Measurements from ENCODE around the gene PRIMPOL.
"Not testable (repeated sequence)": the region's sequence is repeated elsewhere in the genome, so short reads cannot be mapped to it uniquely, and the experiment has no call there.

Gene PRIMPOL, protein sequence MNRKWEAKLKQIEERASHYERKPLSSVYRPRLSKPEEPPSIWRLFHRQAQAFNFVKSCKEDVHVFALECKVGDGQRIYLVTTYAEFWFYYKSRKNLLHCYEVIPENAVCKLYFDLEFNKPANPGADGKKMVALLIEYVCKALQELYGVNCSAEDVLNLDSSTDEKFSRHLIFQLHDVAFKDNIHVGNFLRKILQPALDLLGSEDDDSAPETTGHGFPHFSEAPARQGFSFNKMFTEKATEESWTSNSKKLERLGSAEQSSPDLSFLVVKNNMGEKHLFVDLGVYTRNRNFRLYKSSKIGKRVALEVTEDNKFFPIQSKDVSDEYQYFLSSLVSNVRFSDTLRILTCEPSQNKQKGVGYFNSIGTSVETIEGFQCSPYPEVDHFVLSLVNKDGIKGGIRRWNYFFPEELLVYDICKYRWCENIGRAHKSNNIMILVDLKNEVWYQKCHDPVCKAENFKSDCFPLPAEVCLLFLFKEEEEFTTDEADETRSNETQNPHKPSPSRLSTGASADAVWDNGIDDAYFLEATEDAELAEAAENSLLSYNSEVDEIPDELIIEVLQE

DNA sequence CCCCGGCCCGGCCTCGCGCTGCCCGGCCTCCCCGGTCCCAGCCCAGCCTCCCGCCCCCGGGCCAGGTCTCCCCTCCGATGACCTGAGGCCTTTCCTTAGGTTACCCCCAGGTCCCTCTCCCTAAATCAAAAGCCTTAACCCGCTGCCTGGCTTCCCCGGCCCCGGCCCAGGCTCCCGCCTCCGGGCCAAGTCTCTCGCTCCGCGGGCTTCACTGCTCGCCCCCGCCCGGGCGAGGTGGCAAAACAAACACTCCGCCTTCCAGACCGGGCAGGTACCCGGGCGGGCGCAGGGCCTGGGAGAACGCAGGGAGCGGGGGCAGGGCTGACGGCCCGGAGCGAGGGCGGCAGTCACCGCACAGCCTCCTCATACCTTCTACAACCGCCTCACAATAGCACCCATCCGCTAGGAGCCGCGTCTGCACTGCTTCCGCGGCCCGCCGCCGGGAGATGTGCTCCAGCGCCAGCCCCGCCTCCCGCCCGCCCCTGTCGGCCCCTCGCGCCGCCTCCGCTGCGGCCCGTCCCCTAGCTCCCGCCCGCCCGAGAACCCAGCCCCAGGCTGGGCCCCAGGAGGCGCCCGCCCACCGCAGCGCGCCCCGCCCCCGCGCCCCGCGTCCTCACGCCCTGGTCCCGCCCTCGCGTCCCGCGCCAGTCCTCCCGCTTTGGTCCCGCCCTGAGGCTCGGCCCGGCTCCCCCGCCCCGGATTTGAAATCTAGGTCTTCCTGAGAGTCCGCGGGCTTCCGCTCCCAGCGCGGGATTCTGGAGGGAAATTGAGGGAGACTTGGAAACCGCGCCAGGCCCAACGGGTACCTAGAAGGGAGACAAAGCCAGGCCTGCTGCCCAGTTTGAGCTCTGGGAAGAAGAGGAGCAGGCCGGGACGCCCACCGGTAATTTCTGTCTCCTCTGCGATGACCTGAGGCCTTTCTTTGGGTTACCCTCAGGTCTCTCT is at the start of gene PRIMPOL, which contains the start of gene CASP3:
TSS of gene PRIMPOL (plus strand) at position 713 of the 945 bp plus-strand sequence. CDS start 7,403 bp downstream, outside the sequence.
TSS of gene CASP3 (minus strand) at position 422 of the 945 bp plus-strand sequence. CDS start 10,994 bp downstream, outside the sequence.
- DNase-seq = peak; percentile 89

DNA sequence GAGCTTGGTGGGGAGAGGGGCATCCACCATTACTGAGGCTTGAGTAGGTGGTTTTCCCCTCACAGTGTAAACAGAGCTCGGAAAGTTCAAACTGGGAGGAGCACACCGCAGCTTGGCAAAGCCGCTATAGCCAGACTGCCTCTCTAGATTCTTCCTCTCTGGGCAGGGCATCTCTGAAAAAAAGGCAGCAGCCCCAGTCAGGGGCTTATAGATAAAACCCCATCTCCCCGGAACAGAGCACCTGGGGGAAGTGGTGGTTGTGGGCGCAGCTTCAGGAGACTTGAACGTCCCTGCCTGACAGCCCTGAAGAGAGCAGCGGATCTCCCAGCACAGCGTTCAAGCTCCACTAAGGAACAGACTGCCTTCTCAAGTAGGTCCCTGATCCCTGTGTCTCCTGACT is 48.6 kb upstream of the PRIMPOL start:
- DNase-seq = not testable (repeated sequence)

DNA sequence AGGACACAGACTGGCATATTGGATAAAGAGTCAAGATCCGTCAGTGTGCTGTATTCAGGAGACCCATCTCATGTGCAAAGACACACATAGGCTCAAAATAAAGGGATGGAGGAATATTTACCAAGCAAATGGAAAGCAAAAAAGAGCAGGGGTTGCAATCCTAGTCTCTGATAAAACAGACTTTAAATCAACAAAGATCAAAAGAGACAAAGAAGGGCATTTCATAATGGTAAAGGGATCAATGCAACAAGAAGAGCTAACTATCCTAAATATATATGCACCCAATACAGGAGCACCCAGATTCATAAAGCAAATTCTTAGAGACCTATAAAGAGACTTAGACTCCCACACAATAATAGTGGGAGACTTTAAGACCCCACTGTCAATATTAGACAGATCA is 46.7 kb upstream of the PRIMPOL start:
- DNase-seq = not testable (repeated sequence)

DNA sequence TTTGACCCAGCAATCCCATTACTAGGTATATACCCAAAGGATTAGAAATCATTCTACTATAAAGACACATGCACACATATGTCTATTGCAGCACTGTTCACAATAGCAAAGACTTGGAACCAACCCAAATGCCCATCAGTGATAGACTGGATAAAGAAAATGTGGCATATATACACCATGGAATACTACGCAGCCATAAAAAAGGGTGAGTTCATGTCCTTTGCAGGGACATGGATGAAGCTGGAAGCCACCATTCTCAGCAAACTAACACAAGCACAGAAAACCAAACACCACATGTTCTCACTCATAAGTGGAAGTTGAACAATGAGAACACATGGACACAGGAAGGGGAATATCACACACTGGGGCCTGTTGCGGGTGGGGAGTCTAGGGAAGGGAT is 42.1 kb upstream of the PRIMPOL start:
- DNase-seq = not testable (repeated sequence)

DNA sequence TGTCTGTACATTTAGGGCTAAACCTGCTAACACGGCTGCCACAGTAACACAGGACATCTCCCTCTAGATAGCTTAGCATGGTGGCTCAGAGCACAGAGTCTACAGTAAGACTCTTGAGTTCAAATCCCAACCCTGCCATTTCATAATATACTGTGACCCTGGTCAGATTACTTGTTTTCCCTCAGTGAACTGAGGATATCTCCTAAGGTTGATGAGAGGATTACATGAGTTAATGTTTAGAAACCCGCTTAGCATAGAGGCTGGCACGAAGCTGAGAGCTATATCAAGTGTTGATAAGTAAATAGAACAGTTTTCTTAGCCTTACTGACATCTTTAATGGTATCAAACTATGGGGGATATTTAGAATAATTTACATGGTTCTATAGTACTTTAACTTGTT is 37.5 kb upstream of the PRIMPOL start:
- DNase-seq = no peak

DNA sequence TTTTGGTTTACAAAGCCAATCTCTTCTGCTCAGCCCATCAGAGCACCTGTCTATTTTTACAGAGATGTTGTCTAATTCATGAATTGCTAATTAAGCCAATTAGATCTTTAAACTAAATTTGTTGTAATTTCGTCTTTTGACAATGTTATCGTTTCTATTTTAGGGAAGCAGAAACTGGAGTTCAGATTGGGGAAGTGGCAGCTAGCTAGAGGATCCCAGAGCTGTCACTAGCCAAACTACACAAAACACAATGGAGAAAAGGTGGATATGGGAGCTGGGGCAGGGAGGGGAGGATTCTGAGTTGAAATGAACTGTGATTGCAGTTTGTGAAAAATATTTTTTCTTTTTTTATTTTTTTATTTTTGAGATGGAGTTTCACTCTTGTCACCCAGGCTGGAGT is 36.1 kb upstream of the PRIMPOL start:
- DNase-seq = peak; percentile 27

DNA sequence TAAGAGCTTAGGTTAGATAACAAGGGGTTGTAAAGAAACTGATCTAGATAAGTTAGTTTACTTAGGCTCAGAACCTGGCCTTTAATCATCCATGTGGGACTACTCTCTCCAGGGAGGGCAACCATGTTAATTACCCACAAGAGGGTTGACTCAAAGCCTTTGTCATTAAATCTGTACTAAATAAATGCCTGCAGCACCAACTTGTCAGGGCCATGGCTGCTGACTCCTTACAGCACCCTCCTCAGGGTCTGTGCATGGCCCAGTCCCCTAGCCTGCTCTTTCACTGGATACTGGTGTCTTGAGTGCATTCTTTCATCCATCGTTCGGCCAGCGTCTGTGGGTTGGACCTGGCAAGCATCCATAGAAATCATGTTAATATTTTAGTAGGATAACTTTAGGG is 35.0 kb upstream of the PRIMPOL start:
- DNase-seq = no peak

DNA sequence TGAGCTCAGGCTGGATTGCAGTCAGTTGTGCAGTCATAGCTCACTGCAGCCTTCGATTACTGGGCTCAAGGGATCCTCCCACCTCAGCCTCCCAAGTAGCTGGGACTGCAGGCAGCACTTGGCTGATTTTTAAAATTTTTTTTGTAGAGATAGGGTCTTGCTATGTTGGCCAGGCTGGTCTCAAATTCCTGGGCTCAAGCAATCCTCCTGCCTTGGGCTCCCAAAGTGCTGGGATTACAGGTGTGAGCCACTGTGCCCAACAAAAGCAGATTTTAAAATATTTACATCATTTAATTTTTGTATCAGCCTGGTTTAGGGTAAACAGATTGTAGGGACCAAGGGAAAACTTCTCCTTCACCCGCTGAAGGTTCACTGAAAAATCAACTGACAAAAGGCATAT is 33.4 kb upstream of the PRIMPOL start:
- DNase-seq = not testable (repeated sequence)

DNA sequence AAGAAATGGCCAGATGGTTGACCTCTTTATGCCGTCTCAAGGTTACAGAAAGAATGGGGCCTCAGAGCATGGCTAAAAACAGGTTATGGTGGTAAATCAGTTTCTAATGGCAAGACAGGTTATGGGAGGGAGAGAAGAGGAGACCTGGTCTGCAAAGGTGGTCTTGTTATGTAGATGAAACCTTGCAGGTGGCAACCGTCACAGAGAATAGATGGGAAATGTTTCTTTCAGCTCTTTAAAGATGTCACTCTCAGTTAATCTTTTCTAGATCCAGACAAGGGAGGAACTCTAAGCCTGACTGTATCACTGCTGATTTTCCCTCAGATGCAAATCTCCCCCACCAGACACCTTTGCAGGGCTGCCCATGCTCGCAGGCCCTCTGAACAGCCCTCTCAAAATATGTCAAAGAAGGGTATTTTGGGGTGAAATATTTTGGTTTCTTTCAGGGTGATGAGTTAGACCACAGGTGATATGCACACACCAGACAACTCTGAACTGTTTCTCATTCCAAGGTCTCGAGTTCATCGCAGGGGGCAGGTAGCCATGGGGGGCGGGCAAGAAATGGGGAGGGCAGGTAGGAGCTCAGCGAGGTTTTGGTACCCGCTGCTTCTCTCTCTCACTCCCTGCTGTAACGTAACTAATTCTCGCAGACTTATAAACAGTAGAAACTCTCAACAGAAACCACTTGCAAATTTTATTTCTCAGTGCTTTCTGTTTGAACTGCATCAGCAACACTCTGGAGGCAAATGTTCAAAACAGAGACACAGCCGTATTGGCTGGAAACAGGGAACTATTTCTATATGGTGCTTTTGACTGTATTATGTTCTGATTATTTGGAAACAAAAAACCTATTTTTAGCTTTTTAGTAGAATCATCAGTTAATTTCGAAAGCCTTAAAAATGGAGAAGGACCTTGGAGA is 32.6 kb upstream of the PRIMPOL start:
- peak; percentile 16 for DNase-seq

DNA sequence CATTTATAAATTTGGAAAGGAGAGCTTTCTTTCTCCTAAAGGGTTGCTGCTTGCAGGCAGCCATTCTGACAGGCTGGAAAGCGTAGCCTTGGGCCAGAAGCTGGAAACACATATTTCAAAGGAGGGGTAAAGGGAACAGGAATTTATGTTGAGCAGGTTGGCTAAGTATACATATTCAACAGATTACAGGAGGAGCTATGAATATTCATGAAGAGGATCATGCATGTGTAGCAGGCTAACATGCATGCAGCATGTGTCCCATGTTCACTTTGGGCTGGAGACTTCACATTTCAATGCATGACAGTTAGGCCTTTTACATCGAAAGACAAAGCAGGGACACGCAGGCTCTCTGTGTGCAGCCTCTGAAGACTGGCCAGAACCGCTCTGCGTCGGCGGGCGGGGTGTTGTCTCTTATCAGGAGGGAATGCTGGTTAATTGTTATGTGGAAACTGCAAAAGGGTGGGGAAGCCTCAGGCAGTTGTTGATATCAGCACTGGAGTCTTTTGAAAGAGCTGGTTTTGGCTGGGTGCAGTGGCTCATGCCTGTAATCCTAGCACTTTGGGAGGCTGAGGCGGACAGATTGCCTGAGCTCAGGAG is 31.8 kb upstream of the PRIMPOL start:
- no peak for DNase-seq

DNA sequence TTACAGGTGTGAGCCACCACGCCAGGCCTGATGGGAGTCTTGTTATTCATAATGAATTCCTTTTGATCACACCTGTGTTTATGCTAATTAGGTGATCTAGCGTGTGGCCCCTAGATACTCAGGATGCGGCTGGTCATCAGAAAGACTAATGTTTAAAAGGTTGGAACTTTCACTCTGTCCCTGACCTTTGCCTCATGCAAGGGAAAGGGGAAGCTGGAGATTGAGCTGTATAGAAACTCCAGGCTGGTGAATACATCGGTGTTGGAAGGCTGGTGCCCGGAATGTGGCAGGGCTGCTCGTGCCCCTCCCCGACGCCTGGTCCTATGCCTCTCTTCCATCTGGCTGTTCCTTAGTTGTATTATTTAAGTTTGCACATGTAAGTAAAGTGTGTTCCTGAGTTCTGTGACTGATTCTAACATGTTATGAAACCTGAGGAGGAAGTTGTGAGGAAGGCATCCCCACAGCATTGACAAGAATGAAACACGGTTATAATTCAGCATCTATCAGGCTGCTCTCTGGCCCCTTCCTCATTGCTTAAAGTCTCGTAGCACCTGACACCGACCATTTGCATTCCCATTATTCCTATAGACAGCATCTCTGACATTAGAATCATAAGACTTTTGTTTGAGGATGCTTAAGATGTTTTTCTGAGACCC is 29.2 kb upstream of the PRIMPOL start:
- peak; percentile 68 for DNase-seq

DNA sequence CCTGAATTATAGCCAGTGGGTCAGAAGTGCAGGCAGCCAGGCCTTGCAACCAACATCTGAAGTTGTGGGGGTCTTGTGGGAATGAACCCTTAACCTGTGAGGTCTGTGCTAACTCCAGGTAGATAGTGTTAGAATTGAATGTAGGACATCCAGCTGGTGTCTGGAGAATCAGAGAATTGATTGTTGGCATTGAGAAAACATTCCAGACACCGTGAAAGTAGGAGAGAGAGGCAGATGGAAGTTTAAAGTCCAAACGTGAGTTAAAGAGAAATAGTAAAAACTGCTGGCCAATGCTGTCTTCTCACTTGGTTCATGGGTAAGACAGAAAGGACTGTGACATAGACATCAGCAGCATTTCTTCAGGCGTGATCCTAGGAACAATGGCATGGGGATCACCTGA is 28.0 kb upstream of the PRIMPOL start:
- no peak for DNase-seq

DNA sequence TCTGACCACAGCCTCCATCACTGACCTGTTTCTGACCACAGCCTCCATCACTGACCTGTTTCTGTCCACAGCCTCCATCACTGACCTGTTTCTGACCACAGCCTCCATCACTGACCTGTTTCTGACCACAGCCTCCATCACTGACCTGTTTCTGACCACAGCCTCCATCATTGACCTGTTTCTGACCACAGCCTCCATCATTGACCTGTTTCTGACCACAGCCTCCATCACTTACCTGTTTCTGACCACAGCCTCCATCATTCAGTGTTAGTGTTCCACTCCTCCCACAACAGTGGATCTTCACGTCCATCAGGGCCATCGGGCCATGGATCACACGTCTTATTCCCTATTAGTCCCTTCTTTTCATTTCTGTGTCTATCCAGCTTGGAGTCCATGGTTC is 25.0 kb upstream of the PRIMPOL start:
- DNase-seq = not testable (repeated sequence)

DNA sequence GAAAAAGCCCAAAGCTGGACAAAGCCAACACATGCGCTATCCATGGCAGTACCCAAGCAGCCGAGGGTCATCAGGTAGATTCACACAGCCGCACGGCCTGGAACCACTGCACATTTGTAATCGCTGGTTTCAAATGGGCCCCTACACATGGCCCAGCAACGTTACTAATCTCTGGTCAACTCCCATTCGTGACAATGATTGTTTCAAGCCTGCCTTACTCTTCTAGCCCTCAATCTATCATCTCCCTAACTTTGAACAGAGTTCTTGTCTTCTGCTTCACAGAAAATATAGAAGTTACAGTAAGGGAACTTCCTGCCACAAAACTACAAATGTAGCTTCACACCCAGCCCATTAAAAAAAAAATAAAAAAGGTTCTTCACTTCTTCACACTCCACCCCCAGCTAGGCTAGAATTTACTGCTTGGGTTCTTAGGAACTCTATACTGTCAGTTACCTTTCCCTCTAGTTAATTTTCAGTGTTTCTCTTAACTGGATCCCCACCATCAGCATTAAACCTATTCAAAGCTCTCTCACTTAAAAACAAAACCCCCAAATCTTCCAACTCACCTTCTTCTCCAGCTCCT is 24.5 kb upstream of the PRIMPOL start:
- no peak for DNase-seq

DNA sequence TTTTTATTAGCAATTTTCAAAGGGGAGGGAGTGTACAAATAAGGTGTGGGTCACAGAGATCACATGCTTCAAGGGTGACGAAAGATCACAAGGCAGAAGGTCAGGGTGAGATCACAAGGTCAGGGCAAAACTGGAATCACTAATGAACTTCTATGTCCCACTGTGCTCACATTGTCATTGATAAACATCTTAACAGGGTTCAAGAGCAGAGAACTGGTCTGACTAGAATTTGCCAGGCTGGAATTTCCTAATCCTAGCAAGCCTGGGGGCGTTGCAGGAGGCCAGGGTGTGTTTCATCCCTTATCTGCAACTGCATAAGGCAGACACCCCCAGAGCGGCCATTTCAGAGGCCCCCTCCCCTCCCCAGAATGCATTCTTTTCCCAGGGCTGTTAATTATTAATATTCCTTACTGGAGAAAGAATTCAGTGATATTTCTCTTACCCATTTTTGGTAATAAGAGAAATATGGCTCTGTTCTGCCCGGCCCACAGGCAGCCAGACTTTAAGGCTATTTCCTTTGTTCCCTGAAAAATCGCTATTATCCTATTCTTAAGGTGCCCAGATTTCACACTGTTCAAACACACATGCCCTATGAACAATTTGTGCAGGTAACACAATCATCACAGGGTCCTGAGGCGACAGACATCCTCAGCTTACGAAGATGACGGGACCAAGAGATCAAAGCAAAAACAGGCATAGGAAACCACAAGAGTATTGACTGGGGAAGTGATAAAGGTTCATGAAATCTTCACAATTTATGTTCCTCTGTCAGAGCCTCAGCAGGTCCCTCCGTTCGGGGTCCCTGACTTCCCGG is 23.5 kb upstream of the PRIMPOL start:
- DNase-seq = not testable (repeated sequence)

DNA sequence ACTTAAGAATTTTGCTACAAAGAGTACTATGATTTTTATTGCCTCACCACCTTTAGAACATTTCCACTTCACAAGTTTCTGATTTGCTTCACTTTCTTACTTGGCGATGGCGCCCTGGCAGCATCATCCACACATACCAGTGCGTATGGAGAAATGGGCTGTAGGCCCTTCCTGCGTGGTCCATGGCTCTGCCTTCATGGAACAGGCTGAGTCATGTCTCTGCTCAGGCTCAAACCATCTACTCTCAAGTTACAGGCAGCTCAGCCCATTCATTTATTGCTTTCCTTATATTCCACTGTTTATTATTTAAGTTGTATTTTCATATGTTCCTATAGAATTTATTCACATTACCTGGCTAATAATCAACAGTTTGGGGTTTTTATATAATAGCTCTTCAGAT is 21.4 kb upstream of the PRIMPOL start:
- DNase-seq = no peak

DNA sequence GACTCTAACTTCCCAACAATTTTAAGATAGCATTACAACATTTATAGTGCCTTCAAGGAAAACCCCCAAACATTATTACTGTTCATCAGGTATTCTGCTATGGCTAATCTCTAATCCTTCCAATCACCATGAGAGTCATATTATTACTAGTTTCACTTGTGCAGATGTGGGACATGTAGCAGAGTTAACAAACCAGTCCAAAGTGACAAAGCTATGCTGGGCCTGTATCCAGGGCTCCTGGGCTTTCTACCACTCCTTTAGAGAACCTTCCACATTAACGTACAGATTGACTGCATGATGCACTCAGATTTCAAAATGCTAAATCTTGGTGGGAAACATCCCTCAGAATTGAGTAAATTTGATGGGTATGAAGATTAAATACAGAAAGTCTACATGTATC is 16.7 kb upstream of the PRIMPOL start:
- no peak for DNase-seq

DNA sequence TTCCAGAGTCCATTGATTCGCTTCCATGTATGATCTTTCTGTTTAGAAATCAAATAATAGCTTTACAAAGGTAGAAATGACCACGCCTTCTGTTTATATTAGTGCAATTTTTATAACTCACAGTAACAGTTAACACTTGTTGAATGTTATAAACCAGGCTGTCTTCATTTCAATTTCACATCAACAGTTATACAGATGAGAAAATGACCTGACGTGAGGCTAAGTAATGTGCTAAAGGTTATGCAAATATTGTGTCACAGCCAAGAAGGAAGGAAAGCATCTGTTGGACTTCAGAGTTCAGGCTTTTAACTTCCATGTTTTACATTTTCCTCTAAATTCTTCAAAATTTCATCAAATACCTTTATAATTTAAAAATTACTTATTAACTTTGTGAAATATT is 14.2 kb upstream of the PRIMPOL start:
- DNase-seq = no peak

DNA sequence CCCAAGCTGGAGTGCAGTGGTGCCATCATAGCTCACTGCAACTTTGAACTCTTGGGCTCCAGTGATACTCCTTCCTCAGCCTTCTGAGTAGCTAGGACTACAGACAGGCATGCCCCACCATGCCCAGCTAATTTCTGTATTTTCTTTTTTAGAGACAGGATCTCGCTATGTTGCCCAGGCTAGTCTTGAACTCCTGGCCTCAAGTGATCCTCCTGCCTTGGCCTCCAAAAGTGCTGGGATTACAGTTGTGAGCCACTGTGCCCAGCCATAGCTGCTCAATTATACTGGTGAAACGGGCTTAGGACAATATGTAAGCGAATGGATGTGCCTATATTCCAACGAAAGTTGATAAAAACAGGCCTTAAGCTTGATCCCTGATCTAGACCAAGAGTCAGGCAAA is 13.4 kb upstream of the PRIMPOL start:
- DNase-seq = no peak

DNA sequence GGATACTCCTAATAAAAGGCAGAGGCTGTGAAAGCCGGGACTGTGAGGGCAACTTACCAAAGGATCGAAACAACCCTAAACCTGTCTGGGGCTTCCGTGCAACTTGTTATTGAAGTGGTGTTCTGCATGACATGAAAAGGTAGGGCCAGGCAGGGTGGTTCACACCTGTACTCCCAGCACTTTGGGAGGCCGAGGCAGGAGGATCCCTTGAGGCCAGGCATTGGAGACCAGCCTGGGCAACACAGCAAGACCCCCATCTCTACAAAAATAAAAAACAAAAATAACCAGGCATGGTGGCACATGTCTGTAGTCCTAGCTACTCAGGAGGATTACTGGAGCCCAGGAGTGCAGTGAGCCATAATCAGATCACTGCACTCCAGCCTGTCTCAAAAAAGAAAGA is 12.6 kb upstream of the PRIMPOL start:
- DNase-seq = no peak
